HUDEP-2 (cell line): ENCODE results near the gene ITPK1.

Source experiments
- DNase-seq, 76 experiments: peaks; one replicate each; lab custom pipeline; 2025; ENCODE audit not compliant: unreplicated experiment in 76 of 76; lab: John Stamatoyannopoulos, UW

The ITPK1 gene

DNA sequence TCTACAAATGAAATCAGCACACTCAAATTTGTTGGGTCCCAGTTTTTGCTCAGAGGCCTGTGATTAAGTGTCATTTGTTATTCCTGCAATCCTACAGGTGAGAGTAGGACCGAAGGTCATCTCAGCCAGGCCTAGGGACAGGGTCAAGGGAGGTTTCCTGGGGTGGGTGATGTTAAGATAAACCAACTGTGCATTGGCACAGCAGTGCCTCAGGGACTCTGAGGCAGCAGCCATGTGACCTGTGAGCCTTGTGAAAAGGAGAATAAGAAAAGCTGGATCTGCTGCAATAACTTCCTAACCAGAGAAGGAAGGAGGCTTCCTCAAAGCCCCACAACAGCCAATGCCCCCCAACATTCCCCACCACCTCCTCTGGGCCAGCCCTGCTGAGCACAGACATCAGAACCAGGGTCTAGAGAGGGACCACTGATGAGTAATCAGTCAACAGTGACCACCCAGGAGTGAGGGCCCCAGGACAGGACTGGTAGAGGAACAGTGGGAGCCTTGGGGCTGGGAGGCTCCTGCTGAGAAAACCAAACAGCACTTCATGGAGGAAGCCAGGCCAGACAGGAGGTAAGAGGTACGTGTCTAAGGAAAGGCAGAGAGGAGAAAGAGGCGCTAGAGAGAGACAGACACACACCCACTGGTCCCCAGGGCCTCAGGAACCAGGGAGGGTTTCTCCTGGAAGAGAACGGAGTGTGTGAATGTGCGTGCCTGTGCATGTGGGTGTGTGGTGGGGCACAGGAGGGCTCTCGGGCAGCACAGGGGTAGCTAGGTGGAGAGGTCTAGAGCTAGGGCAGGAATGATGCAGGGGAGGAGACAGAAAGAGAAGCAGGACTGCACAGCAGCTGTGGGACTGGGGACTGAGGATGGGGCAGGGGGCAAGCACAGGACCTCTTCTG is 82.4 kb downstream of the ITPK1 start:
- DNase-seq = no peak

- DNase-seq = no peak
These were observed 83.2 kb downstream of the ITPK1 start for GRCh38 chr14:93032421-93032936.

GRCh38 chr14:93031505-93032315 is 84.0 kb downstream of the ITPK1 start:
- DNase-seq = no peak

- no peak for DNase-seq
These were observed 85.0 kb downstream of the ITPK1 start for GRCh38 chr14:93030761-93031160.

DNA sequence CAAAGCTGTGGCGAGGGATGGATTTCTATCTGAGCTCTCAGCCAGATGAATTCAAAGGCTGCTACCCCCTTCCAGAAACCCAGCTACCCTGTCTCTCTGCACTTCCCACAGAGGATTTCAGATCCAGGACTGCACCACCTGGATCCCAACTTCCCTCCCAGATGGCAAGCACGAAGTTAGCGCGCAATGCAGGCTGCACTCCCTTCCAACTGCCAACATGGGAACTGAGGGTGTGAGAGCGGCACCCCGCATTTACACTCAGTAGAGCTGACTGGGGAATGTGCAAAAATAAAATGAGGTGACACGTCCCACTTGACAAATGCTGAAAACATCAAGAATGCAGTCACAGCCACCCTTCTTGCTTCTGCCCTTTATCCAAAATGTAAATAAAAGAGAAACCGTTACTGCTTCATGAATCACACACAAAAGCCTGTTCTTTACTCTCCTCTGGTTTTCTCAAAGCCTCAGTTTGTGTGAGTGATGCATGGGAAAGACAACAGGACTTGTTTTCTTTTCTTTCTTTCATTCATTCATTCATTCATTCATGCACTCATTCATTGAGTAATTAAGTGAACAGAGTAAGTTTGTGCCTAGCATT is 85.7 kb downstream of the ITPK1 start:
- no peak for DNase-seq

- DNase-seq = no peak
These were observed 86.3 kb downstream of the ITPK1 start for GRCh38 chr14:93029417-93029816.

GRCh38 chr14:93028724-93029076 is 87.0 kb downstream of the ITPK1 start:
- no peak for DNase-seq

GRCh38 chr14:93027810-93028723 is 87.7 kb downstream of the ITPK1 start:
- DNase-seq = no peak

DNA sequence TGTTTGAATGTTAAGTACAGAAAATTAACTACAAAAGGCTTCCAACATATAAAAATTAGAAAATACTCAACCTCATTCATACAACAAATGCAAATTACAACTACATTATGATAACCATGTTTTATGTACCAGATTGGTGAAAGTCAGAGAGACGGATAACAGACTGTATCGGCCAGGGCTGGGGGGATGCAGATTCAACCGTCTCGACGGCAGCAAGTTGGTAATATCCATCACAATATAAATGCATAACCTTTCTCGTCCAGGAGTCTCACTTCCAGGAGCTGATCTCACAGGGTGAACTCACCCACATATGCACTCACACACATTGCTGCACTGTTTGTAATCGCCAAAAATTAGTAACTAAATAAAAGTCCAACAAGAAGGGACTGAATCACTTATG is 89.4 kb downstream of the ITPK1 start:
- DNase-seq = no peak

DNA sequence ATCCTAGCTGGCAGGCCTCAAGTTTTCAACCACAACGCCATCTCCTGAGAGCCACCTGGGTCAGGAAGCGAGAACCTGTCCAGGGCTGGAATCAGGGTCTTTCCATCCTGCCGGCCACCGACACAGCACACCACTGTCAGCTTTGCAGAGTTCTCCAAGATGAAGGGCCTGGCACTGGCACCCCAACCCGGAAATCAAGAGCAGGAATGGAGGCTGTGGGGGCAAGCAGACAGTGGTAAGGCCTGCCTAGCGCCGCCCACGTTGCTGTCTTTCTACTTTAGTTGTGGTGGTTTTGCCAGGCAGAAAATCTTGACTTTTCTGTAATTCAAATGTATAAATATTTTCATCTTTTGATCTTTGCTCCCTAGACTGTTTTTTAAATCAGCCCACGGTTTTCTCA is 90.7 kb downstream of the ITPK1 start:
- no peak for DNase-seq

- no peak for DNase-seq
These were observed 91.2 kb downstream of the ITPK1 start for GRCh38 chr14:93024493-93024892.

DNA sequence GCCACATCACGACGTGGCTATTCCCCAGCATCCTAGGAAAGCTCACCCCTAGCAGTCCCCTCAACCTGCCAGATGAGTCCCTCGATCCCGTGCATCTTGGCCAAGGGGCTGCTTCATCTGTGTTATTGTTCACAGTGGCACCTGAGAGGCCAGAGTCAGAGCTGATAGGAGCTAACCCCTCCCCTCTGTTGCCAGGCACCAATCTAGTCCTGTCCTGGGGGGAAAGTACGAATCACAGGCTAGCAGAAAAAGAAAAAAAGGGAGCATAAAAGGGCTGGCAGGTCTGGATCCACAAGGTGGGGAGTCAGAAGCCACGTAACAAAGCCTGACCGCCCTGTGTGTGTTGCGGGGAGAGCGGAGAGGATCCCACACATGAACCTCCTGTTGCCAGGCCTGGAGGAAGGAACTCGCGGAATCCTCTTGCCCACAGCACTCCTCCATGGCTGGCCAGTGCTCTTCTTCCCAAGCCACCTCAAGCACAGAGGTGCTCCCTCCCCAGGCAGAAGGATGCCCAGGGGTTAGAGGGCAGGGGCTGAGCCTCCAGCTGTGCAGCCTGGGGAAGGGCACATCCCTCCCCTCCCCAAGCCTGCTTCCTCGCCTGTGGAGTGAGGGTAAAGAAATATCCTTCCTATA is 91.8 kb downstream of the ITPK1 start:
- DNase-seq = peak in 4 of 76 experiments; percentile 3 to 28 (median 7)

- peak in 15 of 76 experiments; percentile 6 to 39 (median 19) for DNase-seq
These were observed 92.7 kb downstream of the ITPK1 start for GRCh38 chr14:93023039-93023438.

GRCh38 chr14:93019970-93020369 is 95.8 kb downstream of the ITPK1 start:
- no peak for DNase-seq

GRCh38 chr14:93019367-93019843 is 96.3 kb downstream of the ITPK1 start:
- DNase-seq = no peak

DNA sequence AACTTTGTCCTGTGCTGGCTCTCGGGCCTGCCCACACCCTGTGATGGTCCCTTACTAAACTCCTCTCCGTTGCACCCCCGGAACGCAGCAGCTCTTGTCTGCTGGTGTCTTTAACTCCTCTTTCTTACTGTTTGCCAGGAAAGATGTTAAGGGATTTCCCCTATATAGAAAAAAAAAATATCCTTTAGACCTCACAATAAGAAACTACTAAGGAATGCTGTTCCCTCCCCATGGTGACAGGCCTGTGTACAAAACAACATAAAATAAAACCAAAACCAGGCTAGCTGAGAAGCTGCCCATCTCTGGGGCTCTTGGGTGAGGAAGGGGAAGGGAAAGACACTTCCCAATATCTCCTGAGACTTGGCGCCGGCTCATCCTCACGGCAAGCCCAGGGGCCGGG is 97.4 kb downstream of the ITPK1 start:
- DNase-seq = no peak

DNA sequence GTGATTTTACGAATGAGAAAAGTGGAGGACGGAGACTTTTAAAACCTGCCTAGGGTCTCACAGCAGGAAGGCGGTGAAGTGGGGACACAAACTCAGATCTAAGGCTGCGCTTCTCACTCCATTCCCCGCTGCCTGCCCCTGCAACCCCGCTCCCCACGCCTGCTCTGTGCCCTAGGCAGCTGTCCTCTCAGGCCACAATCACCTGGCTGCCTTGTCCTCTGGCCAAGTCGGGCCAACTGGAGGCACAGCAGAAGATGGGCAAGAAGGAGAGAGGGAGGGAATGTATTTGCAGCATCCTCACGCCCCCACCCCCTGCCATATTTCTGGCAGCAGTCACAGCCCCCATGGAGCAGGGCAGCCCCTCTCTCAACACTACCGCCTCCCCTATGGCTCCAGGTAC is 97.8 kb downstream of the ITPK1 start:
- DNase-seq = no peak

DNA sequence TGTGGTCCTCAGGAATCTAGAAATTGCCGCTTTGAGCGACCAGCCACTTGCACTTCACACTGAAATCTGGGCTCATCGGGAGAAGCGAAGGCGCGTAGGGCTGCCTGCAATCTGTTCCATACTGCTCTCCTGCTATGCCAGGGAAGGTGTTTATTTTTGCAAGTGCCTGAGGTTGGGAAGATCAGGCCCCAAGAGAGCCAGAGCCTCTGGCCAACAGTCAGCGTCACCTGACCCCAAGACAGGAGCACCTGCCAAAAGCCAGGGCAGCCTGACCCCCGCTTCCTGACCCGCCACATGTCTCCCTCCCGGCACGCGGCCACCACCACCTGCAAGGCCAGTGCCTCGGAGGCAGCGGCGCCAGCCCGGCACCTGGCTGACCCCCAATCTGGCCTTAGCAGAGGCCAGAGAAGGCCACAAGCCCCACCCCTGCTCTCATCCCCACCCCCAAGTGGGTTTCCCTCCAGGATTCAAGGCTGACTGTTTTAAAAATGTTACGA is 98.4 kb downstream of the ITPK1 start:
- DNase-seq = no peak

GRCh38 chr14:93016275-93016845 is 99.4 kb downstream of the ITPK1 start:
- no peak for DNase-seq
